Hepatic stellate cell (primary cell): Measurements from ENCODE around the gene HOXD1.

Experiments
- DNase-seq: peaks from one replicate; pipeline ENCODE4 v3.0.0; 2011; ENCODE audit warnings: low spot score

HOXD1 gene

GRCh38 chr2:176187899-176188773 lies at the start of gene HOXD1:
Gene HOXD1 (plus strand): TSS chr2:176188668. CDS start chr2:176188802, 134 bp downstream.
- DNase-seq = peak; percentile 56

- DNase-seq = no peak
Measured at GRCh38 chr2:176138923-176139660, 49.4 kb upstream of the HOXD1 start.

GRCh38 chr2:176139661-176140512 lies 48.6 kb upstream of the HOXD1 start:
- DNase-seq = no peak

GRCh38 chr2:176140513-176141317 lies 47.8 kb upstream of the HOXD1 start:
- DNase-seq = peak; percentile 89

GRCh38 chr2:176142281-176142680 lies 46.2 kb upstream of the HOXD1 start:
- no peak for DNase-seq

GRCh38 chr2:176145085-176145969 lies 43.1 kb upstream of the HOXD1 start:
- DNase-seq = no peak

GRCh38 chr2:176146101-176146500 lies 42.4 kb upstream of the HOXD1 start:
- DNase-seq = no peak

GRCh38 chr2:176146645-176147044 lies 41.8 kb upstream of the HOXD1 start:
- no peak for DNase-seq

GRCh38 chr2:176147210-176147799 lies 41.2 kb upstream of the HOXD1 start:
- no peak for DNase-seq

- no peak for DNase-seq
Measured at GRCh38 chr2:176147800-176148496, 40.5 kb upstream of the HOXD1 start.

GRCh38 chr2:176148751-176149421 lies 39.6 kb upstream of the HOXD1 start:
- DNase-seq = no peak

- no peak for DNase-seq
Measured at GRCh38 chr2:176149481-176149938, 39.0 kb upstream of the HOXD1 start.

GRCh38 chr2:176149939-176150583 lies 38.4 kb upstream of the HOXD1 start:
- no peak for DNase-seq

- no peak for DNase-seq
Measured at GRCh38 chr2:176150584-176151441, 37.7 kb upstream of the HOXD1 start.

GRCh38 chr2:176151442-176152287 lies 36.8 kb upstream of the HOXD1 start, which contains the start of gene HOXD4:
Gene HOXD4 (plus strand): TSS chr2:176151550. CDS start chr2:176151634, 84 bp downstream.
- DNase-seq = no peak
